ENCODE results near the gene NUP205. TPM values are rescaled to one million over a fixed set of nuclear protein-coding genes. Genes with fewer than 3 reads are reported as not detected.
A peak's percentile ranks its signal among the peaks of the same experiment; 100 is the strongest.
"Not testable (repeated sequence)": the region's sequence is repeated elsewhere in the genome, so short reads cannot be mapped to it uniquely, and the experiment has no call there.

Gene NUP205
- total RNA-seq, 1 experiment from 2014 or later = 28.4 TPM

- H3K27me3 ChIP-seq = no peaks in the 10 kb centered on the region
- no peaks in the 10 kb centered on the region for H3K9me3 ChIP-seq
- no peak for DNase-seq
- H3K4me3 ChIP-seq = no peak overlapping the region
- peaks cover 39% of the 10 kb centered on the region for H3K36me3 ChIP-seq
These were observed 39.6 kb downstream of the NUP205 start for GRCh38 chr7:135597181-135597925.

DNA sequence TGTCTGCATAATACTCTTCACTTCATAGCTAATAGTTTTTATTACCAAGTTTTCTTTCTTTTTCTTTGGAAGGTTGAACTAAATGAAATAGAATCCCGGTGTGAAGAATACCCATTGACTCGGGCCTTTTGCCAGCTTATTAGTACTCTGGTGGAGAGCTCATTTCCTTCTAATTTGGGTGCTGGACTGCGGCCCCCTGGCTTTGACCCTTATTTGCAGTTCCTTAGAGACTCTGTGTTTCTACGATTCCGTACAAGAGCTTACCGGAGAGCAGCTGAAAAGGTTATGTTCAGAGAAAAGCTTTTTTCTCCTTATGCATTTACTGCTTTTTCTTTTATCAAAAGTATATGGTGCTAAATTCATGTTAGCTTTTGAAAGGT is 40.2 kb downstream of the NUP205 start:
- Histone ChIP-seq H3K4me3 (no peak overlapping the region), H3K27me3 (no peaks in the 10 kb centered on the region), H3K9me3 (no peaks in the 10 kb centered on the region), H3K36me3 (peaks cover 44% of the 10 kb centered on the region)
- no peak for DNase-seq

GRCh38 chr7:135599471-135599870 is 41.8 kb downstream of the NUP205 start:
- Histone ChIP-seq H3K9me3 (no peaks in the 10 kb centered on the region), H3K27me3 (no peaks in the 10 kb centered on the region), H3K36me3 (peaks cover 43% of the 10 kb centered on the region), H3K4me3 (no peak overlapping the region)
- DNase-seq = no peak

DNA sequence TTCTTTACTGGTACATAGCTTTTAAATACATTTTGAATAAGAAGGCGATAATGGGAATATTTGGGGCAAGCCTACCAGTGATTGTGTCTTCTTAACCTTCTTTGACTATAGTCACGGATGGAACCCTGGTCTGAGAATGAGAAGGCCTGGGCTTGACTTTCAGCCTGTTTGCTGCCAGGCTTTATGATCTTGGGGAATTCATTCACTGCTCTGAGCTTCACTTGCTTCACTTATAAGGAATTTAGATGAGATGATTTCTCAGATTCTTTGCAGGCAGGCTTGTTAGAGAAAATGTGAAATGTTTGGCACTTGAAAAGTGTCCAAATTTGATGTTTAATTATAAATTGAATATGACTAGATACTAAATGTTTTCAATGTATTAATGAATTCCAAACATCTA is 42.5 kb downstream of the NUP205 start:
- Histone ChIP-seq H3K36me3 (peaks cover 39% of the 10 kb centered on the region), H3K9me3 (no peaks in the 10 kb centered on the region), H3K27me3 (no peaks in the 10 kb centered on the region), H3K4me3 (no peak overlapping the region)
- no peak for DNase-seq

GRCh38 chr7:135601182-135601581 is 43.5 kb downstream of the NUP205 start:
- no peak for DNase-seq
- Histone ChIP-seq H3K27me3 (no peaks in the 10 kb centered on the region), H3K9me3 (no peaks in the 10 kb centered on the region), H3K36me3 (peaks cover 38% of the 10 kb centered on the region), H3K4me3 (no peak overlapping the region)

- no peaks in the 10 kb centered on the region for H3K27me3 ChIP-seq
- H3K36me3 ChIP-seq = peaks cover 45% of the 10 kb centered on the region
- no peaks in the 10 kb centered on the region for H3K9me3 ChIP-seq
- no peak for DNase-seq
- H3K4me3 ChIP-seq = no peak overlapping the region
These were observed 44.6 kb downstream of the NUP205 start for GRCh38 chr7:135602304-135602703.

DNA sequence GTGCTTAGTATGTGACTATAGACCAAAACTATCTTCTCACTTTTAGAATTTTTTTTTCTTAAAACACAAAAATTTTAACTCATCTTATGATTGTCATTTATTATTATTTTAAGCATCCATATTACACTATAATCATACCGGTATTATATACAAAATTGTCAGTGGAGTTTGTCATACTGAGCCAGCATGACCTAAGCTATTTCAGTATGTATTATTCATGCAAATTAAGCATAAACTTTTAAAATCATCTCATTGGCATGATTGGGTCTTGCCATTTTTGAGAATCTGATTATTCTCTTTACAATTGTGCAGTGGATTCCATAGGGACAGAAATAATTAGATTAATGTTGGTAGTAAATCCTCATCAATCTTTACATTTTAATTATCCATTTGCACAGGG is 58.4 kb downstream of the NUP205 start:
- DNase-seq = no peak
- H3K36me3 ChIP-seq = peaks cover 27% of the 10 kb centered on the region
- no peaks in the 10 kb centered on the region for H3K27me3 ChIP-seq
- no peaks in the 10 kb centered on the region for H3K9me3 ChIP-seq
- H3K4me3 ChIP-seq = no peak overlapping the region

- no peak for DNase-seq
- Histone ChIP-seq H3K36me3 (peaks cover 30% of the 10 kb centered on the region), H3K27me3 (no peaks in the 10 kb centered on the region), H3K9me3 (no peaks in the 10 kb centered on the region), H3K4me3 (no peak overlapping the region)
These were observed 60.1 kb downstream of the NUP205 start for GRCh38 chr7:135617781-135618180.

DNA sequence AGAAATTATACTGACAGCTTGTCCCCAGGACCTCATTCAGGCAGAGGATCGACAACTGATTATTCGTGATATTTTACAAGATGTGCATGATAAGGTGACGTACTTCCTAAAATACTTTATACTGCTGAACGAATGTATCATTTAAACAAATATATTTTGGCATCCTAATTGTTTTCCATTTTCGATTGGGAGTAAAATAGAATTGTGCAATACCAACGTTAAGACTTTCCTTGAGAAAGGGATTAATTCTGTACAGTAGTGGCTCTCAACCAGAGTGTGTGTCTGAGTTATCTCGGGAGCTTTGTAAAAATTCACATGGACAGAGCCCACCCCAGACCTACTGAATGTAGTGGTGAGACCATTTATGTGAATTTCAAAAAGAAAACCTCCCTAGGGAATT is 60.8 kb downstream of the NUP205 start:
- Histone ChIP-seq H3K36me3 (peaks cover 35% of the 10 kb centered on the region), H3K4me3 (no peak overlapping the region), H3K9me3 (no peaks in the 10 kb centered on the region), H3K27me3 (no peaks in the 10 kb centered on the region)
- DNase-seq = no peak

- peaks cover 37% of the 10 kb centered on the region for H3K36me3 ChIP-seq
- no peak for DNase-seq
- no peaks in the 10 kb centered on the region for H3K27me3 ChIP-seq
- no peak overlapping the region for H3K4me3 ChIP-seq
- H3K9me3 ChIP-seq = no peaks in the 10 kb centered on the region
These were observed 62.7 kb downstream of the NUP205 start for GRCh38 chr7:135620447-135620846.

GRCh38 chr7:135620980-135621850 is 63.5 kb downstream of the NUP205 start:
- H3K36me3 ChIP-seq = peaks cover 37% of the 10 kb centered on the region
- H3K9me3 ChIP-seq = no peaks in the 10 kb centered on the region
- no peaks in the 10 kb centered on the region for H3K27me3 ChIP-seq
- peak; percentile 6 for DNase-seq
- no peak overlapping the region for H3K4me3 ChIP-seq

DNA sequence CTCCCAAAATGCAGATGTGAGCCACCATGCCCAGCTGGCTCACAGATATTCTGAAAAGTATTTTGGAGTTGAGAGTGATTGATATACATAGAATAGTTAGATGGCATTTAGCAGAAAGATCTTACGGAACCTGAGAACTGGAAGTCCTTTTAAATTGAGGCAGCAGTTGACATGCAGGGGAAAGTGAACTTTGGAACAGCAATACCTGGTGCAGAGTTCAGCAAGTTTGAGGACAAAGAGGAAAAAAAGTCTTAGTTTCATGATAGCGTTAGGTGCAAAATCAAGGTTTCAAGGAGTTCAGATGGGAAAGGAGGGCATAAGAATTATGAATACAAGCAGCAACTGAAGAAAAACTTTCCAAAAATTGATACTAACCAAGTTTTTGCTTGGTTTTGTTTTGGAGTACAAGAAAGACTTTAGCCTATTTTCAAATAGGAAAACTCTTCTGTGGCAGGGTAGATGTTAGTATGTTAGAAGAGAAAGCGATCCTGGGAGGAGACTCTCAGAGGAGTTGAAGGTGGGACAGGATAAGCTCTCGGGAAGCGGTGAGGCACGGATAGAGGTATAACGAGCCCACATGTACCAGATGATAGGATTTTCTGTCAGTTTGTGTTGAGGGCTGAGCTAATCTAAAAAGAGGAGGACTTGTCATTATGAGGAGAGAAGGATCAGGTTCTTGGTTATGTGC is 76.6 kb downstream of the NUP205 start:
- no peak for DNase-seq
- Histone ChIP-seq H3K27me3 (no peaks in the 10 kb centered on the region), H3K4me3 (no peak overlapping the region), H3K9me3 (no peaks in the 10 kb centered on the region), H3K36me3 (peaks cover 34% of the 10 kb centered on the region)

- H3K36me3 ChIP-seq = peaks cover 20% of the 10 kb centered on the region
- DNase-seq, H3K27me3 ChIP-seq, H3K9me3 ChIP-seq, H3K4me3 ChIP-seq: not testable (repeated sequence)
These were observed 82.0 kb downstream of the NUP205 start for GRCh38 chr7:135639690-135640089.

- no peak for DNase-seq
- Histone ChIP-seq H3K36me3 (peaks cover 29% of the 10 kb centered on the region), H3K4me3 (no peak overlapping the region), H3K27me3 (no peaks in the 10 kb centered on the region), H3K9me3 (no peaks in the 10 kb centered on the region)
These were observed 86.4 kb downstream of the NUP205 start for GRCh38 chr7:135644154-135644553.

DNA sequence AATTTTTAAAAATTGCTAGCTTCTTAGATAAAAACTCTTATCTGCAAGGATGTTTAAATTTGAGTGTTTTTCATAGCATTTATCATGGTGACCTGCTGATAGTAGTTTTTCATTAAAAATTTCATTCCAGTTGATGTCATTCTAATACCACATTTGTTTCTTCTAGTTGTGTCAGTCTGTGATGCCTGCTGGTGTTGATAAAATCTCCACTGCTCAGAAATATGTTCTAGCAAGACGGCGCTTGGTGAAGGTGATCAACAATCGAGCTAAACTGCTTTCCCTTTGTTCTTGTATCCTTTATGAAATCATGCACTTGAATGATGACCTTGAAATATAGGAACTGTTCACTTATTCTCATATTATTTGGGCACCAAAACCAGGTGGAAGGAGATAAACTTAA is 87.0 kb downstream of the NUP205 start:
- H3K4me3 ChIP-seq = no peak overlapping the region

GRCh38 chr7:135645296-135645904 is 87.7 kb downstream of the NUP205 start:
- Histone ChIP-seq H3K27me3 (no peaks in the 10 kb centered on the region), H3K9me3 (no peaks in the 10 kb centered on the region), H3K36me3 (peaks cover 33% of the 10 kb centered on the region), H3K4me3 (no peak overlapping the region)
- DNase-seq = no peak

More for the DNA sequence above, 87.0 kb downstream of the NUP205 start:
- Histone ChIP-seq H3K27me3 (no peaks in the 10 kb centered on the region), H3K36me3 (peaks cover 33% of the 10 kb centered on the region), H3K9me3 (no peaks in the 10 kb centered on the region)
- DNase-seq = no peak

DNA sequence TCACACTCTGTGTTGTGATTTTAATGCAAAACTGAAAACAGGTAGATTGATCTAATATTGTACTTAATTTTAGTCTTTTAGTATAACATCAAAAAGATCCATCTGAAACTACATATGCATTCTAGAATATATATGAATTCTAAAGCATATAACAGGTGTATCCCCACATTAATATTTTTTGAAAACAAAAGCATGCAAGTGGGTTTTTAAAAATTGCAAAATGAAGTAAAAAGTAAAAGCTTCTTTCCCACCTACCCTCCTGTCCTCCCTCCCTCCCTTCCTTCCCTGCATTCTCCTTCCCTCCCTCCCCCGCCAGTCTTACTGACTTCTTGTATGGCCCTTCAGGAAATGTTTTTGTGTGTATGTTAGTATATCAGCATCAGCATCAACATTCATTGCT is 90.0 kb downstream of the NUP205 start:
- Histone ChIP-seq H3K4me3 (no peak overlapping the region), H3K36me3 (peaks cover 33% of the 10 kb centered on the region), H3K27me3 (no peaks in the 10 kb centered on the region), H3K9me3 (no peaks in the 10 kb centered on the region)
- DNase-seq = no peak

Data from MG63 (cell line).